ENCODE results near the gene WBP1. TPM values are rescaled to one million over a fixed set of nuclear protein-coding genes. Genes with fewer than 3 reads are reported as not detected.

The WBP1 gene
- total RNA-seq, 1 donor from 2014 or later = 47.7 TPM

DNA sequence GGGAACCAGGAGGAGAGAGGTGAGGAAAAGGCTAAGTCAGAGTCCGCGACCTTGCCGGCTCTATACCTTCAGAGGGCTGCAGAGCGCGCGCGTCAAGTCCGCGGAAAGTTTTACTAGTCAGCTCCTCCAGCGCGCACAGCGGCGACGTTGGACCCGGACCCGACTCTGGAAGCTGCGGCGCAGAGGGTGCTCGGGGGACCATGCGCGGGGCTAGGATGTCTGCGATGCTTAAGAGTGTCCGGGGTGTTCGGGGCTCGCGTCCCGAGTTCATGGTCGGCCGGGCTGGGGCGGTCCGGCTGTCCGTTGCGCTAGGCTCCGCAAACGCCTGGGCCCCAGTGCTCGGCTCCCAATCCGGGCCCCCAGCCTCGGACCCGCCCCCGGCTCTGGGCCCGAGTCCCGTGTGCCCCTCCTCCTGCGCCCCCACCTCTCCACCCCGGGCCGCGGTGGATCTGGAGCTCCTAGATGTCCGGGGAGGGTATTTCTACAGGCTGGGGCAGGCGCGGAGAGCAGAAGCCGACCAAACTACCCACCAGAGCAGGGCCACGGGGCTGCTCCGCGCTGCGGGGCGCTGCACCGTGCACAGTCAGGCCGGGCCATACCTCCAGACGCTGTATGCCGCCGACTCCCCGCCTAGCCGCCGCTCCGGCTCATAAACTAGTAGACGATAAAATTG lies 41.2 kb downstream of the WBP1 start, which contains the start of gene LBX2:
TSS of gene LBX2 (minus strand) at position 337 of the 673 bp plus-strand sequence. CDS start at position 271, 66 bp downstream.
- intact Hi-C loops (cut with DNase I) = no loop called here
- DNase-seq (ENCODE audit: low spot score) = no peak

DNA sequence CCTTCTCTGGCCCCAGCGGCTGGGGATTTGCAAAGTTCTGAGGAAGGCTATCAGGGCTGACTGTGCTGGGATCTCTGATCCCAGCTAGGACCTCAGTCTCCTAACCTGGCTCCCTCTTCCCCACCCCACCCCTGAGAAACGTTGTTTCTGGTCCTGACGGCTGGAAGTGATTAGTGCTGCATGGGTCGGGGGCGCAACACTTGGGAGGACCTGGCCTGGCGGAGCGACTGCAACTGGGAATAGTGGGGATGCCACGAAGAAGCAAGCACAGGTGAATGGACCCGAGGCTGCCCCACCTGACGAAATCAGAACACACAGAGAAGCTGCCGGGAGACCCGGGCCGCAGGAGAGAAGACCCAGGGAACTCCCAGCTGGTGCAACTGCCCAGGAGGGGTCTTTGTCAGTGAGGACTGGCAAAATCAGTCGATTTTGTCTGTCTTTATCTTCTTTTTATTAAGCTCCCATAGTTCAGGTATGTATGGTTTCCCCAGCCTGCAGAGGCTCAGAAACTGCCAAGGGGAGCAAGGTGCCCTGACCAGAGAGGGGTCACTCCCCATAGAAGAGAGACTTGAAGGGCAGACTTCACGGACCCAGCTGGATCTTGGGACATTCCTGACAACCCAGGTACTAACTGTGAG lies 41.8 kb downstream of the WBP1 start:
- intact Hi-C loops (cut with DNase I) = loop anchor here (5.0 kb wide), 1 partner anchor 87 kb away; no protein-coding TSS in a partner anchor
- no peak for DNase-seq (ENCODE audit: low spot score)

DNA sequence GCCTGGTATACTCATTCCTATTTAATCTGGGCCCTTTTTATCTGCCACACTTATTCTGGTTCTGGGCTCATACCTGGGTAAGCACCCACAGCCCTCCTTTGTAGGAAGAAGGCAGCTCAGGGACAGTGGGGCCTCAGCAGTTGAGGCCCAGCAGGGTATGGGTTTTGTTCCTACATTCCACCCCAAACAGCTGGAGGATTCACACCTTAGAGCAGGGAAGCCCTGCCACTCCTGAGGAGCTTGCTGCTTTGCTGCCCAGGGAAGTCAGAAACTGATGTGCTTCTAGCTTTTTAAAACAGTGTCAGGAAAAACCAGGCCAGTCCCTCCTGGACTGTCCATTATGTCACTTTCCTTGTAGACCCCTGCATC lies 42.3 kb downstream of the WBP1 start:
- intact Hi-C loops (cut with DNase I) = loop anchor here (5.0 kb wide), 1 partner anchor 87 kb away; no protein-coding TSS in a partner anchor
- DNase-seq (ENCODE audit: low spot score) = no peak

DNA sequence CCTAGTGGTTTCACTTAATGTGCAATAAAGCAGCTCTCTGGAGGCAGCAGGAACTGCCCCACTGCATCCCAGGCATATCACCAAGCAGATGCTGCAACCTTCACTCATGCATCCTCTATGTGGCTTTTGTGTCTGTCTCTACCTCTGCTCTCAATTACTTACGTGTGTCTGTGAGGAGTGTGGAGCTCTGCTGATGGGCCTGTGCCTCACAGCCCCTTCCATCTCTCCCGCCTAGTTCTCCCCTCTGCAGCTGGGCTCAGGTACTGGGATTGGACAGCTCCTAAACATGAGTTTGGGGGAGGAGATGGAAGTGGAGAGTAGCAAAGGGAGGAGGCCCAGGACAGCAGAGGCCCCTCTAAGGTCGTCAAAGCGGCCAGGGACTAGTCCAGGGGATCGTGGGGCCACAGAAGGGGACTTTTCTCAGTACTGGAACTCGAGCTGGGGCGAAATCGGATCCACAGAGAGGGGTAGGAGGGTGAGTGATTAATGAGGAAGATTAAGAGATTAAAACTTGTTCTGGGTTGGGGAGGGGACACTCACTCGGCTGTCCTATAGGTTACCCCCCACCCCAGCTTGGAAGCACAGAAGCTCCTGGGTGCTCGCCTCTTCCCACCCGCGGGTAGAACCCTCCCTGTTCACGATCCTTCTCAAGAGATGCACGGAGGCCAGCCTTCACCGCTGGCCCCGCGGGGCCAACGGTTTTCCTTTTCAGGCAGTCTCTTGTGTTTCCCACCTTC lies 43.3 kb downstream of the WBP1 start:
- intact Hi-C loops (cut with DNase I) = loop anchor here (5.0 kb wide), 1 partner anchor 86 kb away; no protein-coding TSS in a partner anchor
- no peak for DNase-seq (ENCODE audit: low spot score)

DNA sequence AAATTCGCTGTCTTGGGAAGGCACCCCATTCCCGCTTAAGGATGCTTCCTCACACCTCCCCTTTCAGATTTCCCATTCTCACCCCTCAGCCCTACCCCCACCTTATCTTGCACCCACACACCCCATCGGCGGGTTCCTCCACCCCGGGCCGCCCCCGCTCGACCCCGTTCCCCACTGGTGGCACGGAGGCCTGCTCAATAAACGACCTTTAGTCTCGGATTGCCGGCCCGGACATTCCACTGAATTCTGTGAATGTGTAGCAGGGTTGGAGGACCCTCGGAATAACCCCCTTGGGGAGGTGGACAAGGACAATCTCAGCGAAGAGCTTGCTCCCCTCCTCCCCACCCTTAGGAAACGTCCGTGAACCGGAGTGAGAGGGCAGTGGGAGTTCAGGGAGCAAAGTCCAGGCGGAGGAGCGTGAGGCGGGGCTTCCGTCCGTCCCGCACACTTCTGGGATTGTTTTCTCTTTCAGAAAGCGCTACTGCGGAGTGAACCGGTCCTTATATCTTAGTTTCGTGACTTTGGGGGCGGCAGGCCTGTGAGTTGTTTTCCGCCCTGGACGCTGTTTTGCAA lies 44.0 kb downstream of the WBP1 start:
- intact Hi-C loops (cut with DNase I) = loop anchor here (5.0 kb wide), 1 partner anchor 85 kb away; no protein-coding TSS in a partner anchor
- no peak for DNase-seq (ENCODE audit: low spot score)

DNA sequence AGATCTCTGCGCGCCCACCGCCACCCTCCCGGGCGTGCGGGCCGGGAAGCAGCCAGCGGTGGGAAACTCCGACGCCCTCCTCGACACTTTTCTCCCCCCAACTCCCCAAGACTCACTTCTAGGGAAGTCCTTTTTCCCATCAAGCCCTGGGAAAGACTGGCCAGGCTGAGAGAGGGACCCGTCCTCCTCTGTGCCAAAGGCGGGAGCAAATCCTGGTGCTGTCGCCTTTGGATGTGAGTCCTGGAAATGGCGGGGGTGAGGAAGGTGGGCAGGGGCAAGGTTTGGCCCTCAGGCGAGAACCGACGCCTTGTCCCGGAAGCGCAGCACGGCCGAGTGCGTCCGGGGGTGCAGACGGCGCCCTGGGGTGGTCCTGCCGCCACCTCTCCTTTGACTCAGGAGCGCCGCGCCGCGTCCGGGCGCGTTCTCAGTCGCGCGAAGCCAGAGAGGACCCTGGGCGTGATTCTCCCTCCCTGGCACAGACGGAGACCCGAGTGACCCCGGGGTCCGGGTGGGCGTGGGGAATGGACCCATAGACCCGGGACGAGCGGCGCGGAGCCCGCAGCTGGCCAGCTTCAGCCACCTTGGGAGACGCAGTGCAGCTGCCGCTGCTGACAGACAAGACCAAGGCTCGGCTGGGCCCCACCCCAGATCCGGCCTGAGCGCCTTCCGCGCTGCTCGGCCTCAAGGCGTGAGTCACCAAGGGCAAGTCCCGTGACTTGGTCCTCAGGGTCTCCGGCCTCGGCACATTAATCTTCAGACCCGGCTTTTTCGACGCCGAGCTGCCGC lies 44.7 kb downstream of the WBP1 start:
- intact Hi-C loops (cut with DNase I) = loop anchor here (5.0 kb wide), 1 partner anchor 84 kb away; no protein-coding TSS in a partner anchor
- DNase-seq (ENCODE audit: low spot score) = peak; percentile 93

DNA sequence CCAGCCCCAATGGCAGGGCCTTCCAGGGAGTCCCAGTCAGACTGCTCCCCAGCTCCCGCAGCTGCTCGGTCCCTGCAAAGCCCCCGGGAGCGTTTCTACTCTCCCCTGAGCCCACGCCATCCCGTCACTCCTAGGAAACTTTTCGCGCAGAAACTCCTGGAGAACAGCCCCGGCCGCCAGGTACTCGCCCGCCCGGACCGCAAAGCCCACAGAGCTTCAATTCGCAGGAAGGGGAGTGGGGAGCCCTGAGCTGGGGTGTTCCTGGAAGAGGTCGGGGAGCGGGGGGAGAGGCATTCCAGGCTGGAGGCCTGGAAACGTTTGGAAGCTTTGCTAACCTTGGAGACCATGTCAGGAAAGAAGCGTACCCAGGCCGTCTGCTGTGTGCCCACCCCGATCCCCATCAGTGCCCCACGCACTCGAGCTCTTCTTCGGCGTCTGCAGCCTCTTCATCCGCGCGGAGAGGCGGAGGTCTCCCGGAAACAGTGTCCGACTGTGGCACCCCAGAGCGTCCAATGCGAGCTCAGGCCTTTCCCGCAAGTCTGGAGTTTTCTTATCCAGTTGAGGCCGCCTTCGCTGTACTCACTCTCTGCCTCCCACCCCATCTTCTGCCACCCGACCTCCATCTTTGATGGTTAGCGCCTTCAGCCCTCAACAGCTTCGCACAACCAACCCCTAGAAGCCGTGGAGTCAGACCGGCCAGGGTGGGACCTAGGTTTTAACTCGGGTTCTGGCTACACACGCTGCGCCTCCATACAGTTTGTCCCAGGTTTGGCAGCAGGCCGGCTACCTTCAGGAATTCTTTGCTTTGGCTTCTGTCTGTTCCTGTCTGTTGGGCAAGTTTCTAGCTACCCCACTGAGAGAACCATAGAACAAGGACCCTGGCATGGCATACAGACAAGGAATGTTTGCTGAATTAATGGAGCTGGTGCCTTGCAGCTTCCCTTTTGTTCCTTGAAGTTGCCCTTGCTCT lies 45.6 kb downstream of the WBP1 start:
- DNase-seq (ENCODE audit: low spot score) = no peak
- intact Hi-C loops (cut with DNase I) = loop anchor here (5.0 kb wide), 1 partner anchor 84 kb away; no protein-coding TSS in a partner anchor

DNA sequence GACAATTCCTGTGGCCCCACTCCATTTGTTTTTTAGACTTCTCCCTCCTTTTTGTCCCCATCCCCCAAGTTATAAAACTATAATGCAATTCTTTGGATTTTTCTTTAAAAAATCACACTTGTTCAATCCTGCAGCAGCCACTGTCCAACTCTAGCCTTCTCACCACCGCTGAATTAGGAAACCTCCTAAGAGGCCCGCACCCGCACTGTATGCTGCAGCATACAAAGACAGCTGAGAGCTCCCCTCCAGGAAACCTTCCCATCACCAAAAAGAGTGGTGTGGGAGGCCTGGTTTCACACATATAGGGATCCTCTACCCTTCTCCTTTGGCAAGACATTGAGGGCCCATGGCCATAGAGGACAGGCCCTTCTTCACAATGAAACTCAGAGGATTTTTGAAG lies 46.4 kb downstream of the WBP1 start:
- DNase-seq (ENCODE audit: low spot score) = no peak
- intact Hi-C loops (cut with DNase I) = loop anchor here (5.0 kb wide), 1 partner anchor 83 kb away; no protein-coding TSS in a partner anchor

DNA sequence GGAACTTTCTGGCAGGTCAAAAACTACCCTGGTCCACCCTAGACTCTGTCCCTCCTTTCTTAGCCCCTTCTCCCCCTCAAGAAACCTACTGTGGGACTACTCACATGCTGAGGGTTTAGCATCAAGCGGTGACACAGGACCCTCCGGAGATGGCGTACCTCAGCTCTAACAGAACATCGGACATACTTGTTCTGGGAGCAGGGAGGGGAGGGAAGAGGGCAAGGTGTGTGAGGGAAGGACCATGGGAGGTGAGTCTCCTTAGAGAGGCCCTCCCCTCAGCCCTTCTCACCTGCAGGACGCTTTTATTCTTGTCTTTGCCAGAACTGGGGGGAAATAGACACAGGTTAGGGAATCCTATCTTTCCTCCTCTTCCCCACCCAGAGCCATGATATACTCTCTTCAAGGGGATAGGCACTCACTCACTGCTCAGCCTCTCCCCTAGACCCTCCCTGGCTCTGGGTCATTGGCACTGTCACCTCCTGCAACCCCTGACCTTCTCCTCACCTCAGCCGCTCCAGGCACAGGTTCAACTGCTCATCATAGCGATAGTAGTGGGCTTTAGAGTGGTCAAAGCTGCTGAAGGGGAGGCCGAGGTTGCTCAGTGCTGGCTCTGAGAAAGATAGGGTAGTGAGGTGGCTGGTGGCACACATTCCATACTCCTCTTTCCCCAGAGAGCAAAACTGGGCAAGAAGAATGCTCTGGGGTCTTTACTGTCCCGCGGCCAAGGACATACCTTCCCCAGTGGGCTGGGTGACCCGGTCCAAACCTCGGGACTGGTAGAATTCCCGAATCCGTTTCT lies 47.4 kb downstream of the WBP1 start:
- intact Hi-C loops (cut with DNase I) = no loop called here
- no peak for DNase-seq (ENCODE audit: low spot score)

DNA sequence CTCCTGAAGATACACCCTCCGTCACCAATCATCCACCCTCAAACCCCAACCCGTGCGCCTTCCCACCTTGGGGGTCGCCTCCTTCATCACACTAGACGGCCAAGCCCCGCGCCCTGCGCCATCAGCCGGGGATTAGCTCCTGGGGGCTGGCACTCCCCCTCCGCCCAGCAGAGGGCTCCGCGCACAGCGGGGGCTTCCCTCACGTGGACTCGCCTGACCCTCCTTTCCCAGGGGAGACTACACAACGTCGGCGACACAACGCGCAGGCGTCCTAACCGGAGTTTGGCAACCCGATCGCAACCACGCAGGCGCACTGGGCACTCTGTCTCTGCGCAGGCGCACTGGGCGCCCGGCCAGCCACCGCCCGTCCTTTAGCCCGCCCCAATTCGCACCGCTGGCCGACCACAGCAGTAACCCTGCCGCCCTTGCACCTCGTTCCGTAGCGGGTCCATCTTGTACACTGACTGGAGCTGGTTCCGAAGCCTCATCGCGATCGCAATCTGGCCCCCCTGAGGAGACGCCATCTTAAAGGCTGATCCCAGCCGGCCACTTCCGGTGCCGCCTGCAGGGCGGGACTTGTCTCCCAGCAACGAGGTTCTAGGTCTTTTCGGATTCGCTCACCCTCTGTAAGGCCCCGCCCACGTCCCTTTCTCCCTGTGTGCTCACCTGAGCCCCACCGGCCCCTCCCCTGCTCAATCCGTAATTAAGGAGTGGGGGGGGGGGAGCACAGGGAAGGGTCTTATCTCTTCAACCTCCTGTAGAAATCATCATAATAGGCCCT lies 49.1 kb downstream of the WBP1 start, which contains the start of gene PCGF1:
TSS of gene PCGF1 (minus strand) at position 551 of the 781 bp plus-strand sequence. CDS start at position 524, 27 bp downstream.
- intact Hi-C loops (cut with DNase I) = loop anchor here (1.0 kb wide), 1 partner anchor 22 kb away; the partner anchor contains the start of genes AUP1 and HTRA2
- peak; percentile 99 for DNase-seq (ENCODE audit: low spot score)

DNA sequence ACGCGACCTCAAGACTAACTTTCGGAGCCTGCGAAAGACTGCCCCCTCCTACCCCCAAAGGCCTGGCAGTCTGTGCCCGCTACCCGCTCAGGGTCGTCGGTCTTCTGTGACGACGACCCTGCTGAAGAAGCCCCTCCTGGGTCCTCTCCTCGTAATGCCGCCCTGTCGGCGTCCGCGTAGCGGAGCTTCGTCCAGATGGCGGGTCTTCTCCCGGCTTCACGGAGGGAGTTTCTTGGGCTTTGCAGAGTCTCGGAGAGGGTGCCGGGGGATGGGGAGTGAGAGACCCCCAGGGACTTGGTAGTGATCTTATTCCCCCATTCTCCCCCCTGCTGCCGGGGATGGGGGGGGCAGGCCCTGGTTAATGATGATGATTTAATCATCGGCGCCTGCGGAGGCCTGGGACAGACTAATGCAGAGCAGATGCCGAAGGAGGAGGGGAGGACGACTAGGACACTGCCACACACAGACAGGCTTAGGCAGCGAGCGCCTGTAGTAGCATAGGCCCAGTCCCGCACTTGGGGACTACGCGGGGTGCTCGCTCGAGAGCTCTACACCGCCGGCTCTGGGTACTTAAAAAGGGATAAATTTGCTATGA lies 49.8 kb downstream of the WBP1 start:
- intact Hi-C loops (cut with DNase I) = loop anchor here (1.0 kb wide), 1 partner anchor 21 kb away; the partner anchor contains the start of genes AUP1 and HTRA2
- DNase-seq (ENCODE audit: low spot score) = no peak

DNA sequence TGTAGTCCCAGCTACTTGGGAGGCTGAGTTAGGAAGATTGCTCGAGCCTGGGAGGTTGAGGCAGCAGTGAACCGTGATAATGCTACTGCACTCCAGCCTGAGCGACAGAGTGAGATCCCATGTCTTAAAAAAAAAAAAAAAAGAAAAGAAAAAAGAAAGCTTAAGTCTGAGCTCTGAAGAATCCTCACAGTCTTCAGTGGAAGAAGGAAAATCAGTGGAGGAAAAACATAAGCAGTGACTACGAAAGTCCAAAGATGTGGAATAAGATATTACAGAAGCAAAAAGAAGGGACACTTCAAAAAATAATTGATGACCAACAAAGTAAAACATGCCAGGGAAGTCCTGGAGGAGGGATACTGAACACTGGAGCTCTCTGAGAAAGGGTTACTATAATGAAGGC lies 52.0 kb downstream of the WBP1 start:
- intact Hi-C loops (cut with DNase I) = no loop called here

More for the DNA sequence above, 52.0 kb downstream of the WBP1 start:
- DNase-seq (ENCODE audit: low spot score) = no peak

All from cardiac septum (tissue), 1 donor.